GM19468 (cell line): ENCODE results near the gene KCNA10.
"Not testable (repeated sequence)": the region's sequence is repeated elsewhere in the genome, so short reads cannot be mapped to it uniquely, and the experiment has no call there.

Source experiments
- ATAC-seq: cut with Tn5 transposase; IDR thresholded peaks from one replicate; pipeline ENCODE4 v1.9.1; 2021; ENCODE audit warnings: mild to moderate bottlenecking, moderate library complexity, moderate number of reproducible peaks; ENCODE audit not compliant: unreplicated experiment; ENCODE audit errors: extremely low read depth

KCNA10 gene

GRCh38 chr1:110538075-110538474 is 19.1 kb upstream of the KCNA10 start:
- ATAC-seq, result no peak

- no peak for ATAC-seq
These were observed 17.0 kb upstream of the KCNA10 start for GRCh38 chr1:110535985-110536384.

- ATAC-seq, result no peak
These were observed 14.3 kb upstream of the KCNA10 start for GRCh38 chr1:110533230-110533629.

GRCh38 chr1:110529011-110529410 is 10.0 kb upstream of the KCNA10 start:
- no peak for ATAC-seq

GRCh38 chr1:110526201-110526780 is 7.3 kb upstream of the KCNA10 start:
- no peak for ATAC-seq

GRCh38 chr1:110525249-110525595 is 6.2 kb upstream of the KCNA10 start:
- ATAC-seq, result no peak

- ATAC-seq, result no peak
These were observed 5.6 kb upstream of the KCNA10 start for GRCh38 chr1:110524311-110525248.

- no peak for ATAC-seq
These were observed 4.0 kb upstream of the KCNA10 start for GRCh38 chr1:110523011-110523410.

- no peak for ATAC-seq
These were observed 3.6 kb upstream of the KCNA10 start for GRCh38 chr1:110522560-110522959.

GRCh38 chr1:110520827-110521226 is 1.9 kb upstream of the KCNA10 start:
- ATAC-seq, result no peak

- ATAC-seq, result no peak
These were observed 3.1 kb downstream of the KCNA10 start for GRCh38 chr1:110515891-110516290.

GRCh38 chr1:110515041-110515440 is 3.9 kb downstream of the KCNA10 start:
- no peak for ATAC-seq

- no peak for ATAC-seq
These were observed 5.5 kb downstream of the KCNA10 start for GRCh38 chr1:110513511-110513910.

- ATAC-seq, result no peak
These were observed 7.5 kb downstream of the KCNA10 start for GRCh38 chr1:110511436-110511835.

GRCh38 chr1:110510921-110511320 is 8.1 kb downstream of the KCNA10 start:
- ATAC-seq, result not testable (repeated sequence)

GRCh38 chr1:110509655-110510054 is 9.3 kb downstream of the KCNA10 start:
- no peak for ATAC-seq

GRCh38 chr1:110508028-110508940 is 10.7 kb downstream of the KCNA10 start:
- ATAC-seq, result no peak

GRCh38 chr1:110506541-110506940 is 12.4 kb downstream of the KCNA10 start:
- no peak for ATAC-seq

GRCh38 chr1:110505596-110505995 is 13.4 kb downstream of the KCNA10 start:
- ATAC-seq, result no peak

- ATAC-seq, result no peak
These were observed 14.7 kb downstream of the KCNA10 start for GRCh38 chr1:110504226-110504625.

- ATAC-seq, result no peak
These were observed 15.5 kb downstream of the KCNA10 start for GRCh38 chr1:110503471-110503870.
